HG03060 (cell line): ENCODE results near the gene ADA.
"Not testable (repeated sequence)": the region's sequence is repeated elsewhere in the genome, so short reads cannot be mapped to it uniquely, and the experiment has no call there.

Experiments
- ATAC-seq: cut with Tn5 transposase; IDR thresholded peaks from one replicate; pipeline ENCODE4 v1.9.1; 2021; ENCODE audit warnings: low read depth, moderate number of reproducible peaks; ENCODE audit not compliant: unreplicated experiment

Gene ADA

DNA sequence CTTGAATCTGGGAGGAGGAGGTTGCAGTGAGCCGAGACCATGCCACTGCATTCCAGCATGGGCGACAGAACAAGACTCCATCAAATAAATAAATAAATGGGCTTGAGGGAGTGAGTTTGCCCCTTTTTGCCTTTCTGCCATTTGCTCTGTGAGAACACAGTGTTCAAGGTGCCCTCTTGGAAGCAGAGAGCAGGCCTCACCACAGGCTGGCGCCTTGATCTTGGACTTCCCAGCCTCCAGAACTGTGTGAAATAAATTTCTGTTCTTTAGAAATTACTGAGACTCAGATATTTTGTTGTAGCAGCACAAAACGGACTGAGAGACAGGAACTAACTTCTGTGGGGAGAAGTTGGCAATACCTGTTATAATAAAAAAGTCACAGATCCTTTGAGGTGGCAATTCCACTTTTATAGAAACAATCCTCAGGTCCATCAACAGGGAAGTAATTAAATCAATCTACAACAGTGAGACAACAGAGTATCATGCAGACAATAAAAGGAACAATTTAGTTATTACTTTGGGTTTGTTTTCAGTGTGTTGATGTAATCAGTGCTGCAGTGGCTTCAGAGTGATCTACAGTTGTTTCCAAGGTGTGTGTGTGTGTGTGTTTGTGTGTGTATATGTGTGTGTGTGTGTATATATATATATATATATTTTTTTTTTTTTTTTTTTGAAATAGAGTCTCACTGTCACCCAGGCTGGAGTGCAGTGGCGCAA lies 44.6 kb downstream of the ADA start:
- ATAC-seq, result no peak

GRCh38 chr20:44603327-44603726 lies 48.2 kb downstream of the ADA start:
- ATAC-seq, result no peak

DNA sequence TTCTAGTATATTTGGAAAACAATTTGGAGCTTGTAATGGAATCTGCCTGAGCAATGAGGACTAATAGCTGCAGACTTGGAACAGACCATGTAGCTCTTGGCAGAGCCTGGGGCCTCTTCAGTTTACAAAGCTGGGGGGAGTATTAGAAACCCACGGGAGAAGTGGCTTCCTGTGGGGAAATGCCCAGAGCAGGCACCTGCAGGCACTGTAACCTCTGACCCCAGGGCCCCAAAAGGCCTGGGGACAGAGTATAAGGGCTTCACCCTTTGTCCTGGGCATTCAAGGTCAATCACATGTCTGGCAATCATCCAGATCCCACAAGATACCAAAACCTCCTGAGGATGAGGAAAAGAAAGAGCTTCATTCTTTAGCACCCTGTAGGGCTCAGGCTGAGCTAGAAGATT lies 49.7 kb downstream of the ADA start:
- ATAC-seq, result no peak

GRCh38 chr20:44601236-44601671 lies 50.2 kb downstream of the ADA start:
- no peak for ATAC-seq

DNA sequence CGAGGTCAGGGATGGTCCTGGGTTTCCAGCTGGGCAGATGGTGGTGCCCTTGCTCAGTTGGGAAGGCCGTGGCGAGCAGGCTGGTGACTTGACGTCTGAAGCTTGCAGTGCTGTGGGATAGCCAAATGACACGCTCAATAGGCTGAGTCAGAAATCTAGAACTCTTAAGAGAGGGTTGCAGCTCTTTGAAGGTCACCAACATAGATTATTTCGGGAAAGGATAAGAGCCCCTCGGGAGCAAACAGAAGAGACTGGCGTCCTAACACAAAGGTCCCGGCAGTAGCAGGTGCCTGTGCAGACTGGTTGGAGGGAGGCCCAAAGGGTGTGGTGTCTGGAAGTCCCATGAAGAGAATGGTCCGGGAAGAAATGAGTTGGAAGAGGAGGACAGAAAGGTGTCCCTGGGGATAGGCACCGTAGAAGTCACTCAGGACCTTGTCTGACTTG lies 50.7 kb downstream of the ADA start:
- no peak for ATAC-seq

- ATAC-seq, result no peak
These were observed 51.2 kb downstream of the ADA start for GRCh38 chr20:44600301-44600700.

GRCh38 chr20:44599715-44600114 lies 51.8 kb downstream of the ADA start:
- ATAC-seq, result no peak

GRCh38 chr20:44598423-44599305 lies 52.8 kb downstream of the ADA start:
- ATAC-seq, result no peak

DNA sequence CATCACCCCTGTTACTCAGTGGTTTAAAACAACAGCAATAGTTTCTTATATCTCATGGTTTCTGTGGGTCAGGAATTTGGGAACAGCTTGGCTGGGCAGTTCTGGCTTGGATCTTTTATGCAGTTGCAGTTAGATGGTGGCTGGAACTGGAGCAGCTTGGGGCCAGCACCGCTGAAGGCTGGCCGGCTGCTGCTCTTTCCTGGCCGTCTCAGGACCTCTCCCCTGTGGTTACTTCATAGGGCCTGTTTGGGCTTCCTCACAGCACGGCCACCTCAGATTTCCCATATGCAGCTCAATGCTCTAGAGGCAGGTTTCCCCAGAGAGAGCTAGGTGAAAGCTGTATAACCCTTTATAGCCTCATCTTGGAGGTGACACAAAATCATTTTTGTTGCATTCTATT lies 53.6 kb downstream of the ADA start:
- ATAC-seq, result no peak

DNA sequence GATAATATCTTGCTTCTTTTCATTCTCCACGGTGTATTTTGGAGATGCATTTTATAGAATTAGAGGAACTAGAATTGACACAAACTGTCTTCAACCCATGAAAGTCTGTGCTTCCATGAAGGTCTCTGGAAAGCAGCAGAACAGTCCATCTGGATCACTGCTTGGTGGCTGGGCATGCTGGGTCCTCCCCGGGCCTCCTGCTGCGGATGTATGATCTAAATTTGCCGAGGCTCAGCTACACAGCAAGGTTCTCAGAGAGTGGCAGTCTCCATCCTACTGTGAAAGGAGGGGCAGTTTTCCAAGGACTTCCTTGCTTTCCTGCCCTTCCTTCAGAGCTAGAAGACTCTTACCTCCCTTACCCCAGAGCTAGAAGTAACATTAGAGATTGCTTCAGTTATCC lies 54.0 kb downstream of the ADA start:
- no peak for ATAC-seq

GRCh38 chr20:44596876-44597275 lies 54.6 kb downstream of the ADA start:
- no peak for ATAC-seq

GRCh38 chr20:44596010-44596409 lies 55.5 kb downstream of the ADA start:
- no peak for ATAC-seq

- no peak for ATAC-seq
These were observed 56.8 kb downstream of the ADA start for GRCh38 chr20:44594730-44595129.

- no peak for ATAC-seq
These were observed 57.7 kb downstream of the ADA start for GRCh38 chr20:44593751-44594150.

DNA sequence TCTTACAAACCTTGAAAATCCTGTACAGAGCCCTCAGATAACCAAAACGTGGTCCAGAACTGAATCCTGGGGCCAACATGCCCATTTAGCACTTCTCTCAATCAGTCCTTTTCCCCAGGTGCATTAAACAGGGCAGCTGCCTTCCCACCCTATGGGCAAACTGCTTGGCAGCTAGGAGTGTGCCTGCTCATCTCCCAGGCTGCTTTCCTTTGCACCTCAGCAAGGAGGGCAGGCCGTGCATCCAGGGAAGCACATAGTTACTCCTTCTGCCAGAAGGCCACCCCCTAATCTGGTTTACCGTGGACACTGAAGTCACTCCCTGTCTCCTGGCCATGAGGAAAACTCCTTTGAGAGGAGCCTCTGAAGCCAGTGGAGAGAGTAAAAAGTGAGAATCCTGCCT lies 59.1 kb downstream of the ADA start:
- ATAC-seq, result no peak

- no peak for ATAC-seq
These were observed 60.3 kb downstream of the ADA start for GRCh38 chr20:44590980-44591778.

DNA sequence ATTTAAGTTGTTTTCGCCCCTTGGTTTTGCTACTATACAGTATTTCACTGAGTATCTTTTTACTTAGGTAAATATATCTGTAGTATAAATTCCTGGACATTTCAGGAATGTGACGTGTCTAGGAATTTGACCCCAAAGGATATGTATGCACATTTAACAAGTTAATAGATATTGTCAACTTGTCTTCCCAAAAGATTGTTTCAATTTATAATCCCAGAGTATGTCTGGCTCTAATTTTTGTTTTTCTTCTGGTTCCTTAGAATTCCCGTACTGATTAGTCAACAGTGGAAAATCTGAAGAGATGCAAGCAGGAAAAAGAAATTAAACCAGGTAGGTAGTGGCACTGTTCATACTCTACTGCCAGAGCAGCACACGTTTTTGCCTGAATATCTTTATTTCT lies 62.0 kb downstream of the ADA start:
- ATAC-seq, result no peak

GRCh38 chr20:44588321-44588720 lies 63.2 kb downstream of the ADA start:
- ATAC-seq, result not testable (repeated sequence)

- ATAC-seq, result no peak
These were observed 64.2 kb downstream of the ADA start for GRCh38 chr20:44587035-44587980.
